Stimulated activated CD4-positive, alpha-beta T cell treated with anti-CD3 and anti-CD28 coated beads, Interleukin-4, amount 100 ng/mL, for 24 hours (primary cell): ENCODE measurements around the gene GNA12.

ENCODE experiments used
- DNase-seq: peaks from one replicate; pipeline ENCODE4 v3.0.0-alpha.2; 2020

Gene GNA12

DNA sequence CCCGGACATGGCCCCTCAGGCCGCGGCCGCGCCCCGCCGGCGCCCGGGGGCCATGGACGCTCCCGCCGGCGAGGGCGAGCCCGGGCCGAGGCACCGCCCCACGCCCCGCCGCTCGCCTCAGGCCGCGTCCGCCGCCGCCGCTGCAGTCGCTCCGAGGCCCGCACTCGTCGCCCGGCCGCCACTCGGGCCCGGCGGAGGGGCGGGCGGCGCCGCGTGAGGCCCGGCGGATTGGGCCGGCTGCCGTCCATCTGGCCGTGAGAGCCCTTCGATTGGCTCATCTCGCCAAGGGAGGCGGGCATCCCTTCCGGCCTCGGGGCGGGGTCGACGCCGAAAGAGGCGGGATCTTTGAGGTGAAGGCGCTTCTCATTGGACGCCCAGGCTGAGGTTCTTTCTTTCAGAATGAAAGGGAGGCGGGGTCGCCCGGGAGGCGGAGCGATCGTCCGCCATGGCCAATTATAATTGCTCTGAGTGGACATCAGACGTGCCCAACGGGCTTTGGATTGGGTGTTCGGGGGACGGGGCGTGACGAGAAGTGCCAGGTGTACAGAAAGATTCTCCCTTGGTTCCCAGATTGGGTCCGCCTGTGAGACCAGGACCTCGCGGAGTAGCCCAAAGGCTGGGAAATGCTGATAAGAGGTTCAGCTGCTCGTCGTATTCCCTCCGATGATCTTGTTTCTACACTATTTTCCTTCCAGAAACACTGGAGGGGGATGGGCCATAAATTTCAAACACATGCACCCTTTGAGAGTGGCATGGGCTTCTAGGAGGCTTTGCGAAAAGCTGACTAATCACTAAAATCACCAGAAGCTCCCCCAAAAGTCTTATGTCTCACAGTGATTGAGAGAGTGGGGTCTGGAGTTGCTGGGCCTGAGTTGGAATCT is at the start of gene GNA12:
GNA12 (minus strand) TSS at position 156 of the 881 bp plus-strand sequence; CDS start at position 9, 147 bp downstream.
- peak; percentile 98 for DNase-seq

- DNase-seq: no peak
These were observed 49.3 kb upstream of the GNA12 start for GRCh38 chr7:2893411-2893861.

DNA sequence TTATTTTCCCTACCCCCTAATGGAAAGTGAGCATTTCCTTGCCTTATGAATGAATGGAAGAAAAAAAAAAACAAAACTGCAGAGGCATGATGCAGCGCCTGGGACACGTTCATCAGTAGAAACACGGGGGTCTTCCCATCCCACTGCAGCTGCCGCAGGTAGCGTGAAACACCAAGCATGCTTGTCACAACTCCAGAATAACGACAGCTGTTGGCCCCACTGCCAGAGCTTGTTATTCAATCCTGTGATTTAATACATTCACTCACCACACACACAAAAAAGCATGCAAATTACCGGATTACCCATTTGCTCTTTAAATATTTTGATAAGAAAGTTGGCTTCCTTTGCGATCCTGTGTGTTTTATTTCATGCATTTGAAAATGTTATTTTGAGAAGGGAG is 48.4 kb upstream of the GNA12 start:
- no peak for DNase-seq

GRCh38 chr7:2887816-2888215 is 43.7 kb upstream of the GNA12 start:
- DNase-seq: no peak

DNA sequence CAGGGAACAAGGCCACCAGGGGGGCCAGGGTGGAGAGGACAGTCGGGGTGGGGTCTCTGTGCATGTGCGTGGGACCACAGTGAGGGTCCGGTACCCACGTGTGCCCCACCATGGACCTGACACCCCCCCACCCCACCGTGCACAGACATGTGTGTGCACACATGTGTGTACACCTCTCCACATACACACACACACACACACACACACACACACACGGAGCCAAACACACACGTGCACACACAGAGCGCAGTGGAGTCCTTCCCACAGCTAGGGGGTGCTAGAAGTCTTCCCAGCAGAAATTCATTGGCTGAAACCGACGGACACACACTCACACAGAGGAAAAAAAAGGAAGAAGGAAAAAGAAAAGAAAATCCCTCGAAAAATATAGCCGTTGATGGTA is 42.8 kb upstream of the GNA12 start:
- peak; percentile 66 for DNase-seq

GRCh38 chr7:2886391-2886790 is 42.3 kb upstream of the GNA12 start:
- no peak for DNase-seq

GRCh38 chr7:2884161-2884560 is 40.1 kb upstream of the GNA12 start:
- DNase-seq: no peak

DNA sequence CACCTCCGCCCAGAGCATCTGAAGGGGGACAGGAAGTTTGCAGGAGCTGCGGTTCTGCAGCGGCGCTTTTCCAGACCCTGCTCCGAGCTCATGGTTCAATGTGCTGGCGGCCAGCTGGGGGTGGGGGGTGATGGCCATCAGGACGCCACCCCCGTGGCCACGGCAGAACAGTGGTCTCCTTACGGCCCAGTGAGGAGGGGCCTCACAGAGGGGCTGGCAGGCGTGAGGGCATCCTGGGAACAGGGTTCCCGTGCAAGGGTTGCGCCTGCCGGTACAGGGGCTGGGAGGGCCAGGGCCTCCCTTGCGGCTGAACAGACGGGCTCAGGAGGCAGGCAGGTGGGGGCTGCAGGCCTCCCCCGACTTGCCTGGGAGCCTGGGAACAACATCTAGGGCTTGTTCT is 39.0 kb upstream of the GNA12 start:
- DNase-seq: no peak

DNA sequence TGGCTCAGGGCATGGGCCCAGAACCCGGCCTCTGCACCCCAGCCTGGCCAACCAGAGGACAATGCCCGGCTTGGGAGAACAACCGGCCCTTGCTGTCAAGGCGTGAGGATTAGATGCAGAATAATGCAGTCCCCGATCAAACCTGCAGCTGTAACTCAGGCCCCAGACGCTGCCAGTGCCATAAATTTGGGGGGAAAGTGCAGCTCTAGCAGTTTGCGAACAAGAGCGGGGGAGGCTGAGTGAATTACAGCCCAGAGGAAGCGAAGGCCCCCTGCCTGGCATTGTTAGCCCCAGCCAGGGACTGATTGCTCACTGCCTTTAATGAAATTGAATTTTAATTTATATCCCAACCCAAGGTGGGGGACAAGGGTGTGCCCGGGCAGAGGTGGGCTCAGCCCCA is 38.0 kb upstream of the GNA12 start:
- no peak for DNase-seq

DNA sequence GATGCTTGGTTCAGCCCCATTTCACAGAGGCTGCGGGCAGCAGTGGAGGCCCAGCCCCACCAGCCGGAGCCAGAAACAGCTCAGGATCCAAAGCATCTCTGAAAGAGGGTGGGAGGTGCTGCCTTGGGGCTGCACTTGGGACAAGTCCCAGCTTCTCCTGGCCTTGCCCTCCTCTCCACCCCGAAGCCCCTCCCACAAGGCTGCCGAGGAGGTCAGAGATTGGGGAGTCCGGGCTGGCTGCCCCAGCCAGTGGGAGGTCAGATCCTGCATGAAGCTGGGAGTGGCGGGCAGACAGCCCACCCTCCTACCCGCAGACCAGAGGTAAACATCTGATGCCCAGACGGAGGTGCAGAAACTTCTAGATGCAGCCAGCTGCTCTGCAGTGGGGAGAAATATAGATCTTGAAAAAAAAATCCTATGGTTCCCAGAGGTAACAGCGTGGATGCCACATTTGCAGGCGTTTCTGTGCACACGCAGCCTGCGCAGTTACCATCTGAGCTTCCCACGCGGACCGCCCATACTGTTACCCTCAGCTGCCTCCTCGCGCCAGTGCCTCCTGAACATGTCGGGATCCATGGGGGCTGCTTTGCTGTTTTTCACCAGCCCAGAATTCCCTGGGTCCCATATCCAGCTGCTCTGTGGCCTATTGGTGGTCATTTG is 36.9 kb upstream of the GNA12 start:
- DNase-seq: no peak

DNA sequence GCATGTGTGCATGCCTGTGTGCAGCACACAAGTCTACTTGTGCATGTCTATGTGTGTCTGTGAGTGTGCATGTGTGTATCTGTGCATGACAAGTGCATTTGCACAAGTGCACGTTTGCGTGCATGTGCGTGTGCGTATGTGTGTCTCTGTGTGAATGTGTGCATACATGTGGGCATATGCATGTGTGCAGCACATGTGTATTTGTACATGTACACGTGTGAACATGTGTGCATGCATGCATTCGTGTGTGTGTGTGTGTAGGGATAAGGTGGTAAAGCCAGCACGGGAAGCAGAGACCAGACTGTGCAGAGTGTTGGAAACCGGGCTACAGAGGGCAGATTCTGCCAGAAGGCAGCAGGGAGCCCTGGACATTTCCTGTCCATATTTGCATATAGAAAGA is 35.9 kb upstream of the GNA12 start:
- no peak for DNase-seq

GRCh38 chr7:2879354-2879753 is 35.2 kb upstream of the GNA12 start:
- DNase-seq: no peak

- DNase-seq: no peak
These were observed 34.2 kb upstream of the GNA12 start for GRCh38 chr7:2878306-2878705.

DNA sequence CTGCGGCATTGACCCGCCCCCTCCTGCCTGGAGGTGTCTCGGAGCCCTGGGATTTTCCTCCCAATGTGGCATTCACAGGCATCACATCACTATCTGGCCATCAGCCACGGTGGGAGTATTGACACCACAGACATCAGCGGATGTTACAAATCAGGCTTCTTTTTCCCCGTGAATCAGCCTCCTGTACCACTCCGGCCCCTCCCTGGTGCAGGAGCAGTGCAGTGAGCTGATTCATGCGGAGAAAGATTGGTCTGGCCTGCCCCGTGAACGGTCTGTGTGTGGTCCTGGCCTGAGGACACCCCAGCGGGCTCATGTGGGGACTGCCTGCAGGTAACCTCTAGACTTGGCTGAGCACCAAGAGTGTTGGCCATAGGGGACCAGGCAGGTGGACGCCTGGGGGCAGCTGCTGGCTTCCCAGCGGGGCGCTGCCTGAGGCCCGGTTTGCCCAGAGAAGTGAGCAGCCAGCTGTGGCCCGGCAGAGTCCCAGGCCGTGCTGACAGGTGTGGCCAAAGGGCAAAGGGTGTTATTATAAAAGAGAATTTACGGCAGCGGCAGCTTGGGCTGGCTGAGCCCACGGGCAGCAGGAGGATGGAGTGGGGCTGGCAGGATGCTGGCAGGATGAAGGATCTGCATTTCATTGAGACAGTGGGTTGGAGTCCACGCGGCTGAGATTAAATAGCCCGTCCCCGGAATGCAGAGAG is 32.1 kb upstream of the GNA12 start:
- no peak for DNase-seq

GRCh38 chr7:2873686-2874551 is 29.8 kb upstream of the GNA12 start:
- DNase-seq: no peak

DNA sequence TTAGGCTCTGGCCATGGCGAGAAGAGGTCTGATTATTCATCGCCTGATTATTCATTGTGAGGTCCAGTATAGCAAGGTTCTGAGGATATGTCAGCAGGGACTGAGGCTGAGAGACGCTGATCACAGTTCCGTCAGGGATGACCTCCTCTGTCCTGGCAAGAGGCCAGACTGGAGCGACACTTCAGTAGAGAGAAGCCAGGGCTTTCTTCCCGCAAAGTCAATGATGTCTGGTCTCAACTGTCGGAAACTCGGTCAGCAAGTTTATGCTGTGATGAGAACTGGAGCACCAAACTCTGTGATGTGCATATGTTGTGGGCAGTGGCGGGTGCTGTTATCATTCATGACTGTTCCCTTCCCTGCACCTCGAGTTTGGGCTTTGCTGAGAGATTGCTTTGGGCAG is 29.0 kb upstream of the GNA12 start:
- DNase-seq: no peak

- no peak for DNase-seq
These were observed 28.3 kb upstream of the GNA12 start for GRCh38 chr7:2872296-2872874.

GRCh38 chr7:2870471-2870931 is 26.4 kb upstream of the GNA12 start:
- peak; percentile 55 for DNase-seq

- no peak for DNase-seq
These were observed 25.9 kb upstream of the GNA12 start for GRCh38 chr7:2869981-2870380.

DNA sequence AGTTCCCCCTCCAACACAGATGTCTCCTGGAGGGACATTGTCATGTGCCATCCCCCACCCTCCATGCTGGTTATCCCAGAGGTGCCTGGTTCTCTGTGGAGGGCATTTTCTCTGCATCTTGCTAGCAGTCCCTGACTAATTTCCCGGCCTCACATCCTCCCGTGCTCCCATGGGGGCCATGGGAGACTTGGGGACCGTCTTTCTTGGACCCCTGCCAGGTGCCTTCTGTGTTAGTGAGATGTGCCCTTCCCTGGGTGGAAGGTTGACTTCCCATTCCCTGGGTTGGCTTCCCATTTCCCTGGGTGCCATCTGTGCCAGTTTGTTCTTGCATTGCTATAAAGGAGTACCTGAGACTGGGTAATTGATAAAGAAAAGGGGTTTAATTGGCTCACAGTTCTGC is 22.5 kb upstream of the GNA12 start:
- no peak for DNase-seq

DNA sequence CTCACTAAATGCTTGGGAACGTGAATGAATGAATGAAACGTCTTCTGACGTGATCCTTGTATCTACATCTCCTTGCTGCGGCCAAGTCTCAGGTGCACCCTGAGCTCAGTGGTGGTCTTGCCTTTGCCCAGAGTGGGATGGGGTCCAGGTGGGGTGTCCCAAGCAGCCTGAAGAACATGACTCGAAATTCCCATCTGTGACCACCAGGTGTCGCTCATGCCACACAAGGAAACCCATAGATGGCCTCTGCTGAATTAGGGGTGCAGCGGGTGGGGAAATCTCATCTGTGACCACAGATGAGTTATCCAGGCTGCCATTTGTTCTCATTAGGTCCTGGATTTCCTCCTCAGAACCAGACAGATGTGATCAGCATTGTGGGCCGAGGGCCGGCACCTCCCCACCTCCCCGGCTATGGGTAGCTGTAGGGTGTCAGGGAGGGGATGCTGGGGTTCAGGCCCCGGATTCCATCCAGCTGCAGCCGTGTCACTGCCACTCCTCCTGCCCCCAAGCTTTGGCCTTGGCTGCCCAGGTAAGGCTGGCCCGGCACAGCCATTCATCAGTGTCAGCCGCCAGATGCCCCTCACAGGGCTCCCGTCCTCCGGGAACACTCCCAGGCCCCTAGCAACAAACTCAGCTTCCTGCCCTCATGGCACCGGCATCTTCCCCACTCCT is 21.0 kb upstream of the GNA12 start:
- DNase-seq: peak; percentile 81
